ENCODE measurements around the gene ATAT1. TPM values are rescaled to one million over a fixed set of nuclear protein-coding genes. Genes with fewer than 3 reads are reported as not detected.
"Not testable (repeated sequence)": the region's sequence is repeated elsewhere in the genome, so short reads cannot be mapped to it uniquely, and the experiment has no call there.

ATAT1 gene
- 10 to 100 TPM; 53.8 to 77.1 (median 63.6) TPM for polyA plus RNA-seq (ENCODE audit: insufficient read depth in 1 of 5, insufficient read length in 5 of 5, low replicate concordance in 1 of 5)
- long read RNA-seq, donor 1, partial matches to known transcripts = 15 of 23 reads
- long read RNA-seq, donor 1, other reads (novel, unspliced or antisense) = 0 of 23 reads
- long read RNA-seq, donor 2, partial matches to known transcripts = 76 of 110 reads
- long read RNA-seq, donor 2, other reads (novel, unspliced or antisense) = 25 of 110 reads
- long read RNA-seq, donor 3, partial matches to known transcripts = 0 of 10 reads
- long read RNA-seq, donor 3, other reads (novel, unspliced or antisense) = 0 of 10 reads
- long read RNA-seq, donor 4, partial matches to known transcripts = 127 of 167 reads
- long read RNA-seq, donor 4, other reads (novel, unspliced or antisense) = 30 of 167 reads
- long read RNA-seq, donor 5, partial matches to known transcripts = 0 of 10 reads
- long read RNA-seq, donor 5, other reads (novel, unspliced or antisense) = 0 of 10 reads
- long read RNA-seq, donor 6, transcript ATAT1-206 (13 exons, 1,476 nt) = minor isoform, 5 of 20 reads
- long read RNA-seq, donor 6, transcript ATAT1-205 (10 exons, 2,646 nt) = major isoform, 7 of 20 reads
- long read RNA-seq, donor 6, partial matches to known transcripts = 0 of 20 reads
- long read RNA-seq, donor 6, other reads (novel, unspliced or antisense) = 0 of 20 reads
- long read RNA-seq, donor 7, partial matches to known transcripts = 0 of 5 reads
- long read RNA-seq, donor 7, other reads (novel, unspliced or antisense) = 0 of 5 reads
- long read RNA-seq, donor 8, partial matches to known transcripts = 0 of 10 reads
- long read RNA-seq, donor 8, other reads (novel, unspliced or antisense) = 0 of 10 reads

- DNase-seq = peak; percentile 85 to 86
Observed at GRCh38 chr6:30626484-30627366, at the start of gene ATAT1. TSS of gene ATAT1 (plus strand) at chr6:30626874.

- DNase-seq = no peak
Observed at GRCh38 chr6:30578051-30578450, 48.6 kb upstream of the ATAT1 start.

DNA sequence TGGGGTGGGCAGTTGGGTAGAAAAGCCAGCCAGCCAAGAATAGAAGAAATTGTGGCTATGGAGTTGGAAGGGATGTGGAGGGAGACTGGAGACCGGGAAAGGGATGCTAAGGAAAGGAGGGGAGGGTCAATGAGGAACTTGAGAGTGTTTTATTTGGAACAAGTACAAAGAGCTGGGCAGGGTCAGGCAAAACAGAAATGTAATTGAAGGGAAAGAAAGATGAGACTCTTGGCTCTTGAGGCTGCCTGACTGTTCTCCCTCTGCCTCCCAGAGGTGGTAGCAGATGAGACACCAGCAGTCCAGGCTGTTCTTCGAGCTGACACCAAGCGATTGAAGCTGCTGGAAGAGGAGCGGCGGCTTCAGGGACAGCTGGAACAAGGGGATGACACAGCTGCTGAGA is 42.8 kb upstream of the ATAT1 start:
- DNase-seq = no peak

GRCh38 chr6:30589754-30590358 is 36.8 kb upstream of the ATAT1 start:
- no peak for DNase-seq

DNA sequence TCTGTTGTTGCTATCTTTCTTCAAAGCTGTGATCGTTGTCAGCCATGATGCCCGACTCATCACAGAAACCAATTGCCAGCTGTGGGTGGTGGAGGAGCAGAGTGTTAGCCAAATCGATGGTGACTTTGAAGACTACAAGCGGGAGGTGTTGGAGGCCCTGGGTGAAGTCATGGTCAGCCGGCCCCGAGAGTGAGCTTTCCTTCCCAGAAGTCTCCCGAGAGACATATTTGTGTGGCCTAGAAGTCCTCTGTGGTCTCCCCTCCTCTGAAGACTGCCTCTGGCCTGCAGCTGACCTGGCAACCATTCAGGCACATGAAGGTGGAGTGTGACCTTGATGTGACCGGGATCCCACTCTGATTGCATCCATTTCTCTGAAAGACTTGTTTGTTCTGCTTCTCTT is 36.2 kb upstream of the ATAT1 start:
- DNase-seq = no peak

DNA sequence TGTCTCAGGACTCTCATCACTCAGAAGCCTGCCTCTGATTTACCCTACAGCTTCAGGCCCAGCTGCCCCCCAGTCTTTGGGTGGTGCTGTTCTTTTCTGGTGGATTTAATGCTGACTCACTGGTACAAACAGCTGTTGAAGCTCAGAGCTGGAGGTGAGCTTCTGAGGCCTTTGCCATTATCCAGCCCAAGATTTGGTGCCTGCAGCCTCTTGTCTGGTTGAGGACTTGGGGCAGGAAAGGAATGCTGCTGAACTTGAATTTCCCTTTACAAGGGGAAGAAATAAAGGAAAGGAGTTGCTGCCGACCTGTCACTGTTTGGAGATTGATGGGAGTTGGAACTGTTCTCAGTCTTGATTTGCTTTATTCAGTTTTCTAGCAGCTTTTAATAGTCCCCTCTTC is 35.7 kb upstream of the ATAT1 start:
- DNase-seq = peak in 1 of 2 donors; percentile 50

DNA sequence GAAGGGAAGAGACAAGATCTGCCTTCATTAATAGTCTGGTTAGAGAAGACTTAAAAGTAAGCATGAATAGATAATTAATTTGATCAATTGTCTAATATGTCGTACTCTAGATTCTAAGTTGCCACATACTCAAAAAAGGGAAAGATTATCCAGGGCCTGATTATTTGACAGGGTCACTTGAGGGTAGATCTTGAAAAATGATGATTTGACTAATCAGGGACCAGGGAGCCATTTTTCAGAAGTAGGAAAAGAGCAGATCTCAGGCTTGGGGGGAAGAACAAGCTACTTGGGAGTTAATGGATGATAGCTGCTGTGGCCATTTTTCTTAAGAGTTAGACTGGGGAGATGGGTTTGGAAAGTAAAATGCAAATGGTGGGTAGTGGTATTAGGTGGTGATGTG is 34.4 kb upstream of the ATAT1 start:
- DNase-seq = no peak

DNA sequence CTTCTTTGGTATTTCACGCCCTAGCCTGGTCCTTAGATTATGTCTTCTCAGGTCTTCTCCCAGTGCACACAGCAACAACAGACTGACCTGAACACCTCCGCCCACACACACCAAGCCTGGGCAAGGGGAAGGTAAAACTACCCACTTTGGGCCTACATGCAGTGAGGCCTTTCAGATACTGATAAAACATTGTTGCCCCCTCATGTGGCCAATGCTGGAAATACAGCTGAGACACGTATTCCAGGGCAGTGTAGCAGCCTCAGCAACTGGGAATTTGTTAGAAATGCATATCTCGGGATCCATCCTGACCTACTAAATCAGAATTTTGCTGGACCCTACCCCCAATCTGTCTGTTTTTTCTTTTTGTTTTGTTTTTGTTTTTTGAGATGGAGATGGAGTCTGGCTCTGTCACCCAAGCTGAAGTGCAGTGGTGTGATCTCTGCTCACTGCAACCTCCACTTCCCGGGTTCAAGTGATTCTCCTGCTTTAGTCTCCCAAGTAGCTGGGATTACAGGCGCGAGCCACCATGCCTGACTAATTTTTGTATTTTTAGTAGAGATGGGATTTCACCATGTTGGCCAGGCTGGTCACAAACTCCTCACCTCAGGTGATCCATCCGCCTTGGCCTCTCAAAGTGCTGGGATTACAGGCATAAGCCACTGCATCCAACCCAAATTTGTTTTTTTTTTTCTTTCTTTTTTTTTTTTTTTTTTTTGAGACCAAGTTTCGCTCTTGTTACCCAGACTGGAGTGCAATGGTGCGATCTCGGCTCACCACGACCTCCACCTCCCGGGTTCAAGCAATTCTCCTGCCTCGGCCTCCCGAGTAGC is 29.1 kb upstream of the ATAT1 start:
- DNase-seq = not testable (repeated sequence)

GRCh38 chr6:30598912-30599624 is 27.6 kb upstream of the ATAT1 start:
- no peak for DNase-seq

DNA sequence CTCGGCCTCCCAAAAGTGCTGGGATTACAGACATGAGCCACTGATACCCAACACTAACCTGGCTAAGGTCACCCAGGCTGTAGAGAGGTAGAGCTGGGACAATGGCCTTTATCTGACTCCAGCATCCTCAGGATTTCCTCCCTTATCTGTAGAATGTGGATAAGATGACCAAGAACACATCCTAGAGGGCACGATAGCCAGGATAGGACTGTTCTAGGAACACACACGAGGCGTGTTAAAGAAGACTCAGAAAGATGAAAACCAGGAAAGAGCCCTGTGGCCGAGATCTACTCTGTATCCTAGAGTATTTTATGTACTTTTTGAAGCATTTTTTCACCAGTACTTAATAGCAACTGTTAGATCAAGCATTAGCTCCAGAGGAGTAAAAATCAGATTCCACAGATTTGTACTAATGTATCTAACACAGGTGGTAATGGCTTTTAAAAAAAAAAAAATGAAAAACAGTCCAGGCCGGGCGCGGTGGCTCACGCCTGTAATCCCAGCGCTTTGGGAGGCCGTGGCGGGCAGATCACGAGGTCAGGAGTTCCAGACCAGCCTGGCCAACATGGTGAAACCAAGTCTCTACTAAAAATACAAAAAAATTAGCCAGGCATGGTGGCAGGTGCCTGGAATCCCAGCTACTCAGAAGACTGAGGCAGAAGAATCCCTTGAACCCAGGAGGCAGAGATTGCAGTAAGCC is 26.9 kb upstream of the ATAT1 start:
- no peak for DNase-seq

DNA sequence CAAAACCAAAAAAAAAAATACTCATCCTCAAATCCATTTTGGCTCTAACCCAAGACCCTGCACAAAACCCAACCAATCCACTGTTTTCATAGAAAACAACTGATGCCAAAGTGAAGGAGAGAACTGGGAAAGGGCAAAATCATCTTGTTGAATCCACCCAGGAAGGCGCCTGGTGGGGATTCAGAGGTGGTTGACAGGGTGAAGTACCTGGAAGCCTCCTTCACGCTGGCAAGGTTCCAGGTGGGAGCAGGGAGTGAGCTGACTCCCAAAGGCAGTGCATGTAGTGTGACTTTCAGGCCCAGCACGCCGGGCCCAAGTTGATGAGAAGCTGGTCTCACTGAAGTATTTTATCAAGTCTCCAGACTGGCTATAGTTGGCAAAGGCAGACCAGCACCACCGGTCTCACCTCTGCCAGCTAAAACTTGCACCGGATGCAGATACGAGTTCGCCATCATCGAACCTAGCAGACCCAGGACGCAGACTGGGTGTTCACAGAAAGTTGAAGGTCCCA is 26.2 kb upstream of the ATAT1 start:
- DNase-seq = no peak

- DNase-seq = no peak
Observed at GRCh38 chr6:30601436-30601814, 25.2 kb upstream of the ATAT1 start.

DNA sequence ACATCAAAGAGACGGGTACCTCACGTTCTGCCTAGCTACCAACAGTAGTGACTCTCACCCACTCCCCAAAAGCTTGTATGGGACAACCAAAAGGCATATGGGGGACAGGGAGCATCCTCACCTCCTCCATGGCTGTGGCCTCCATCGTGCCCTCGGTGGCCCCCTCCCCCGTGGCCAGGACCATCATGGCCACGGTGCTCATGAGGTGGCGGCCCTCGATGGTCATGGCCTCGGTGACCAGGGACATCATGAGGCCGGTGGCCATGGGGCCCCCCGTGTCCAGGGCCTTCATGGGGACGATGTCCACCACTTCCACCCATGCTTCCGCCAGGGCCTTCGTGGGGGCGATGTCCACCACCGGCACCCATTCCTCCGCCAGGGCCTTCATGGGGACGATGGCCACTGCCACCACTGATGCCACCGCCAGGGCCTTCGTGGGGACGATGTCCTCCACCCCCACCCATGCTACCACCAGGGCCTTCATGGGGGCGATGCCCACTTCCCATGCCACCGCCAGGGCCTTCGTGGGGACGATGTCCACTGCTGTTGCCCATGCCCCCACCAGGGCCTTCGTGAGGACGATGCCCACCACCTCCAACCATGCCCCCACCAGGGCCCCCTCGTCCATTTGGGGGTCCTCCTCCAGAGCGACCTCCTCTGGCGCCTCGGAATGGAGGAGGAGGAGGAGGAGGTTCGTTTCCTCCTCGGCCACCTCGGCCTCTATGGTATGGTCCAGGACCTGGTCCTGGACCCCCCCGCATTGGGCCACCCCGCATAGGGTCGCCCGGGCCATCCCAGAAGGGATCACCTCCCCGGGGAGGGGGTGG is 24.6 kb upstream of the ATAT1 start:
- no peak for DNase-seq

GRCh38 chr6:30603961-30604360 is 22.7 kb upstream of the ATAT1 start:
- no peak for DNase-seq

- no peak for DNase-seq
Observed at GRCh38 chr6:30610065-30610464, 16.6 kb upstream of the ATAT1 start.

GRCh38 chr6:30611150-30611855 is 15.4 kb upstream of the ATAT1 start:
- no peak for DNase-seq

- no peak for DNase-seq
Observed at GRCh38 chr6:30611856-30612194, 14.8 kb upstream of the ATAT1 start.

GRCh38 chr6:30612213-30612612 is 14.5 kb upstream of the ATAT1 start:
- no peak for DNase-seq
